Stomach (tissue), 9 donors: Measurements from ENCODE around the gene MEAK7. TPM values are rescaled to one million over a fixed set of nuclear protein-coding genes. Genes with fewer than 3 reads are reported as not detected.

ENCODE experiments used
- DNase-seq, 2 donors: peaks; one replicate each; pipeline versions ENCODE4 v3.0.0 to v3.0.0-alpha.2; 2013 to 2019
- H3K27ac ChIP-seq, 5 donors: fragments of 200-600 bp in 4 of 5; sonication (generic) in 4 of 5; one replicate each; pipeline ENCODE4 v1.5.1; 2013 to 2019; ENCODE audit warnings: mild to moderate bottlenecking in 1 of 5, moderate library complexity in 1 of 5
- H3K27me3 ChIP-seq, 3 donors: fragments of 200-600 bp; sonication (generic); one replicate each; pipeline ENCODE4 v1.5.1; 2017 to 2019; ENCODE audit warnings: mixed run types in 1 of 3
- H3K36me3 ChIP-seq, 4 donors: fragments of 200-600 bp; sonication (generic); 1 replicate in 3 of 4; 2 replicates in 1 of 4; pipeline ENCODE4 v1.5.1; 2016 to 2019
- H3K4me1 ChIP-seq, 4 donors: fragments of 200-600 bp; sonication (generic); one replicate each; pipeline ENCODE4 v1.5.1; 2016 to 2019
- H3K4me3 ChIP-seq, 4 donors: fragments of 200-600 bp; sonication (generic) in 3 of 4; one replicate each; pipeline ENCODE4 v1.5.1; 2016 to 2019; ENCODE audit warnings: mild to moderate bottlenecking in 1 of 4
- H3K9me3 ChIP-seq, 4 donors: fragments of 200-600 bp; sonication (generic); one replicate each; pipeline ENCODE4 v1.5.1; 2016 to 2019
- EP300 ChIP-seq: sonication (generic); formaldehyde crosslinking; IDR thresholded peaks from one replicate; pipeline ENCODE4 v1.6.1; 2017; ENCODE audit warnings: antibody characterized with exemption
- POLR2A ChIP-seq, 4 donors: fragments of 450-650 bp; IDR thresholded peaks; one replicate each; pipeline ENCODE4 v1.6.1; 2016; ENCODE audit warnings: antibody characterized with exemption in 4 of 4, control low read depth in 2 of 4, mild to moderate bottlenecking in 1 of 4, moderate library complexity in 1 of 4
- POLR2AphosphoS5 ChIP-seq, 3 donors: sonication (generic); formaldehyde crosslinking; IDR thresholded peaks; one replicate each; pipeline ENCODE4 v1.6.1; 2016; ENCODE audit warnings: antibody characterized with exemption in 3 of 3
- WGBS, 5 donors: extraction: QIAGEN DNeasy Blood & Tissue Kit in 3 of 5; methylation state at CpG; one replicate each; pipeline versions ENCODE4 v1.1.5 to v1.1.7; 2013 to 2018; 5-methylcytosine and 5-hydroxymethylcytosine counted together
- intact Hi-C: fragments of 100-400 bp; cut with DNase I; formaldehyde crosslinking; loops from one replicate; pipeline ENCODE4 v1.15.1; 2023; ENCODE audit warnings: low total_unique reads
- polyA plus RNA-seq, 3 donors: library from polyadenylated mRNA; stranded (reverse); fragments of 200-250 nt; gene quantifications; one replicate each; pipeline ENCODE4 v1.2.3, GENCODE V29; 2013
- total RNA-seq, 5 donors: library from RNA; depleted of rRNA; stranded (reverse); fragments of >200 nt; gene quantifications; one replicate each; pipeline versions ENCODE4 v1.1.0 to v1.2.3, GENCODE V29; 2014 to 2016
- TF ChIP-seq, protein P1 (sequence below), 7 experiments: fragments of 450-650 bp in 4 of 7; fragments of 200-600 bp in 3 of 7; sonication (generic) in 3 of 7; IDR thresholded peaks; one replicate each; pipeline ENCODE4 v1.5.1; 2016 to 2019; ENCODE audit warnings: antibody characterized with exemption in 7 of 7, control low read depth in 2 of 7, mild to moderate bottlenecking in 1 of 7
- donor health status: healthy with polysubstance abuse.
- donor health status: Bipolar disorder and iron deficiency.
- donor health status: healthy.

MEAK7 gene
- total and polyA plus RNA-seq, 8 donors, result 3.9 to 21.1 (median 6.9) TPM

DNA sequence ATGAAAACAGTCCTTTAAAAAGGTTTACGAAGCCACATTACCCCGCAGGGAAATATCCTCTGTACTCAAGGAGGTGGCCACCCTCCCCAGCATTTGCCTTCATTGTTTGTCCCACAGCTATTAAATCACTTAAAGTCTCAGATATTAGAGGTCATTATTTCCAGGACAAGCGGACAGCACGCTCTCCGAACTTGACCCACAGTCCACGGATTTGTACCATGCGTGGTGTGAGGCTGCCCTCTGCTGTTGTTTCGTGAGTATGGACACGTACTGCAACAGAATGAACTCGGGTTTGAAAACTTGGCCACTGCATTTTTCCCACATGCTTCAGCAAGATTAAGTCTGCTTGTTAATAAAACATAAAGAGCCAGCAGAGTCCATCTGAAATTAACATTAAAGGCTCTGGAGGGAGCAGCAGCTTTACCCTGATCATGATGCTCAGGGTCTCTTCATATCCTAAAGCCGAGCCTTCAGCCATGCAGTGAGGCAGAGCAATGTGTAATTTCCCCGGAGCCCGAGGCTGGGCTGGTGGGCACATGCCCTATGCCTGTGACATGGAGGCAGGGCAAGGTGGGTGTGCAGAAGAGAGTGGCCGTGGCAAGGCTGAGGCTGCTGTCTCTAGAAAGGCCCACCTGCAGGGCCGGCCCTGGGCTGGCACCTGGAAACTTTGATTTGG, 19.7 kb downstream of the MEAK7 start:
- Histone ChIP-seq H3K27ac (no peak overlapping the region), H3K27me3 (no peaks in the 10 kb centered on the region), H3K36me3 (peaks cover 26 to 94% (median 89%) of the 10 kb centered on the region in 4 donors), H3K9me3 (no peaks in the 10 kb centered on the region), H3K4me3 (no peak overlapping the region), H3K4me1 (no peaks in the 10 kb centered on the region)
- no peak for TF ChIP-seq POLR2A (IDR thresholded peaks at IDR 0.05)
- TF ChIP-seq EP300, result no peak
- TF ChIP-seq, protein P1, sequence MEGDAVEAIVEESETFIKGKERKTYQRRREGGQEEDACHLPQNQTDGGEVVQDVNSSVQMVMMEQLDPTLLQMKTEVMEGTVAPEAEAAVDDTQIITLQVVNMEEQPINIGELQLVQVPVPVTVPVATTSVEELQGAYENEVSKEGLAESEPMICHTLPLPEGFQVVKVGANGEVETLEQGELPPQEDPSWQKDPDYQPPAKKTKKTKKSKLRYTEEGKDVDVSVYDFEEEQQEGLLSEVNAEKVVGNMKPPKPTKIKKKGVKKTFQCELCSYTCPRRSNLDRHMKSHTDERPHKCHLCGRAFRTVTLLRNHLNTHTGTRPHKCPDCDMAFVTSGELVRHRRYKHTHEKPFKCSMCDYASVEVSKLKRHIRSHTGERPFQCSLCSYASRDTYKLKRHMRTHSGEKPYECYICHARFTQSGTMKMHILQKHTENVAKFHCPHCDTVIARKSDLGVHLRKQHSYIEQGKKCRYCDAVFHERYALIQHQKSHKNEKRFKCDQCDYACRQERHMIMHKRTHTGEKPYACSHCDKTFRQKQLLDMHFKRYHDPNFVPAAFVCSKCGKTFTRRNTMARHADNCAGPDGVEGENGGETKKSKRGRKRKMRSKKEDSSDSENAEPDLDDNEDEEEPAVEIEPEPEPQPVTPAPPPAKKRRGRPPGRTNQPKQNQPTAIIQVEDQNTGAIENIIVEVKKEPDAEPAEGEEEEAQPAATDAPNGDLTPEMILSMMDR (IDR thresholded peaks at IDR 0.05), result peak in 5 of 7 experiments; percentile 57 to 82 (median 66)
- TF ChIP-seq POLR2AphosphoS5 (IDR thresholded peaks at IDR 0.05), result no peak
- intact Hi-C loops, result loop anchor here (5.0 kb wide), 1 partner anchor 207 kb away; no protein-coding TSS in a partner anchor
- 54 to 61% (median 56%) methylated on average over 11 to 15 of the region's 15 CpGs for WGBS, 5 donors
- DNase-seq, result peak; percentile 64 to 82

DNA sequence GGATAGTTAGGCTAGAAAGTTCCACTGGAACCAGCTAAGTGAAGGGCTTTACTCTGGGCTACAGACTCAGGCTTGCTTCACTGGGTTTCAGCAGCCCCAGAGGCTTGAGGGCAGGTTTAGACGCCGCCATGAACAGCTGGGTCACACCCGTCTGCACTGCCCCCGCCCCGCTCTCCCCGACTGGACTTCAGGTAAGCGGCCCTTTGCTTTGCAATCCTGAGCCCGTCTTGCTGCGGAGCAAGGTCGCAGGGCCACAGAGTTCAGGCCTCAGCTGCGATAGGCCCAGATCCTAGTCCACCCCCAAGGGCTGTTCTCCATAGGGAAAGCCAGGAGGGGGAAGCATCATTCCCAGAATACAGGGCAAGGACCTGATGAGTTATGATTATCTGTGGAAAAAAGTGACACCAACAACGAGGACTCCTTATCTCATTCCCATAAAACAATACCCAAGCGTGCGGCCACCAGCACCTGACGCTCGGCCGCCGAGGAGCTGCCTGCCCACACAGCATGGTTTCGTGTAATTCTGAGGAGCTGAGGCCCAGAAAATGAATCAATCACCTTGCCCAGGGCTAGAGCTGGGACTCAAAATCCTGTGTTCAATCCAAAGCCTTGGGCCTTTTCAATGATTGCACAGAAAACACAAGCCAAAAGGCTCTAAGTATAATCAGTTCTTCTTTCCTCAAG, 20.4 kb downstream of the MEAK7 start:
- no peak overlapping the region for H3K4me3 ChIP-seq

DNA sequence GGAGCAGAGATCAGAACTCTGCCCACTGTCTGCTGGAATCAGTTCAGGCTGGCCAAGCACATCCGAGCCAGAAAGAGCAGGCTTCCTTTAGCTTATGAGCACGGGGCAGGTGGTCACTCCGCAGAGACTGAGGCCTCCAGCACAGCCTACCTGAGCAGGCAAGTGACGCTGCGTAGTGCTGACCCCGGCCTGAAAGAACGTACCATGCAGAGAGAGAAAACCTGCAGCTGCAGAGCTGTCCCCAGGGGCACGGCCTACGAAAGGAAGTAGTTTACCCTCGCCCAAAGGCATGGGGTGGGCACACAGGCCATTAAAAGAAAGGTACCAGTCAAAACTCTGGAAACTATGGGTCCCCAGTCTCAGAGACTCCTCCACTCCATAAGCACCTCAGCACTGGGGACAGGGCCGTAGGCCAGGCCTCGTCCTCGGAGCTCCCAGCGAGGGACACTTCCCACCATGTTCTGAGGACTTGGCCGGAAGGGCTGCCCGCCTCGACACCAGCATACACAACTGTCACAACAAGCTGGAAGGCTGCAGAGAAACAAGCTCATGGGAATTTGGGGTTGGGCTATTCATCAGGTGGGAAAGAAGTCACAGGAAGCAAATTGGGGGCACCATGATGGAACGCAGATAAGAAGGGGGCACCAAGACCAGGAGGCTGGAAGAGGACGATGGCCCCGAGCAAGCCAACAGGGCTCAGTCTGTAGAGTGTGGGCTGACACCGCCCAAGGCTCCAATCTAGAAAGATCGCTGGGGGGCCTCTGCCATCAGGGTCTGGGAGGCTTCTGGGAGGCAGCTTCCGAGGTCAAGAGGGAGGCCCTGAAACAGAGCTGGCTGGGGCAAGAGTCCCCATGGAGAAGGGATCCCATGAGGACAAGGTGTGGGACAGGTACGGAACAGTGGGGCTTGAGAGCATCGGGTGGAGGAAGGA, 21.2 kb downstream of the MEAK7 start:
- DNase-seq, result peak in 1 of 2 donors; percentile 18
- TF ChIP-seq POLR2A (IDR thresholded peaks at IDR 0.05), result no peak
- TF ChIP-seq EP300, result no peak
- TF ChIP-seq POLR2AphosphoS5 (IDR thresholded peaks at IDR 0.05), result no peak
- TF ChIP-seq, protein P1 (IDR thresholded peaks at IDR 0.05), result no peak
- Histone ChIP-seq H3K4me3 (no peak overlapping the region), H3K9me3 (no peaks in the 10 kb centered on the region), H3K4me1 (no peaks in the 10 kb centered on the region), H3K27me3 (no peaks in the 10 kb centered on the region), H3K36me3 (peaks cover 20 to 93% (median 89%) of the 10 kb centered on the region in 4 donors), H3K27ac (no peak overlapping the region)
- intact Hi-C loops, result loop anchor here (5.0 kb wide), 1 partner anchor 206 kb away; no protein-coding TSS in a partner anchor
- 92 to 98% (median 94%) methylated on average over 25 of the region's 25 CpGs for WGBS, 5 donors

More for the DNA sequence above, 20.4 kb downstream of the MEAK7 start:
- H3K36me3 ChIP-seq, result peaks cover 21 to 94% (median 89%) of the 10 kb centered on the region in 4 donors
- TF ChIP-seq, protein P1 (IDR thresholded peaks at IDR 0.05), result no peak
- TF ChIP-seq POLR2AphosphoS5 (IDR thresholded peaks at IDR 0.05) (no peak), EP300 (no peak), POLR2A (IDR thresholded peaks at IDR 0.05) (no peak)
- no peaks in the 10 kb centered on the region for H3K9me3 ChIP-seq
- H3K4me1 ChIP-seq, result no peaks in the 10 kb centered on the region
- H3K27me3 ChIP-seq, result no peaks in the 10 kb centered on the region
- intact Hi-C loops, result loop anchor here (5.0 kb wide), 1 partner anchor 207 kb away; no protein-coding TSS in a partner anchor
- peak in 1 of 2 donors; percentile 23 for DNase-seq
- WGBS, 5 donors, result 87 to 93% (median 88%) methylated on average over 16 to 19 of the region's 19 CpGs
- no peak overlapping the region for H3K27ac ChIP-seq
